ENCODE data around the gene SLC22A2. TPM values are rescaled to one million over a fixed set of nuclear protein-coding genes. Genes with fewer than 3 reads are reported as not detected.

The SLC22A2 gene
- total RNA-seq, 4 donors from 2014 or later, result not detected

DNA sequence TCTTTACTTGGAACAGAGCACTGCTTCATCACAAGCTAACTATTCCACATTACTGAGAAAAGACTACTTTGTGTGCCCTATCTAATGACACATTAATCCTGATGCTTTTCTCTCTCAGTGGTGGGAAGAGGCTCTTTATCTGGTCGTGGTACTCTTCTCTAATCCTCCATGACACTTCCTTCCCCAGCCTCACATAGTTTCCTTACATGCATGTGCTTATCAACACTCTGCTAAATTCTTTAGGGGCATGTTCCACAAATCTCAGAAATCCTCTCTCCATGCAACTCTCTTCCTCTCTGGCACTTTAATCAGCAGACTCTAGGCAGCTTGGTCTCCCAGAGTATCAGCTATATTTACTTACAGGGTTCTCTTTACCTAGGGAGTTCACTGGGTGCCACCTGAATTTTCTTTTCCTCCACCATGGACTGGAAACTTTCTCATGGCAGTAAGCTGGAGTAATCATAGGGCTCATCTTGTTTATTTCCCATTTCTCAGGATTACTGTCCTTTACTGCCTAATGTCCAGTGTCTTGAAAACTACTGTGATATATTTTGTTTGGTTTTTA, 27.0 kb upstream of the SLC22A2 start:
- no peak overlapping the region for H3K4me3 ChIP-seq (replicated peaks in 1 of 3)
- WGBS, 2 donors, result 3 to 18% methylated on average over 1 of the region's 1 CpG
- no peaks in the 10 kb centered on the region for H3K36me3 ChIP-seq
- no peaks in the 10 kb centered on the region for H3K27me3 ChIP-seq
- H3K9me3 ChIP-seq, result no peaks in the 10 kb centered on the region
- H3K27ac ChIP-seq, result no peak overlapping the region
- intact Hi-C loops (cut with DNase I), result no loop called here
- TF ChIP-seq, protein P1, sequence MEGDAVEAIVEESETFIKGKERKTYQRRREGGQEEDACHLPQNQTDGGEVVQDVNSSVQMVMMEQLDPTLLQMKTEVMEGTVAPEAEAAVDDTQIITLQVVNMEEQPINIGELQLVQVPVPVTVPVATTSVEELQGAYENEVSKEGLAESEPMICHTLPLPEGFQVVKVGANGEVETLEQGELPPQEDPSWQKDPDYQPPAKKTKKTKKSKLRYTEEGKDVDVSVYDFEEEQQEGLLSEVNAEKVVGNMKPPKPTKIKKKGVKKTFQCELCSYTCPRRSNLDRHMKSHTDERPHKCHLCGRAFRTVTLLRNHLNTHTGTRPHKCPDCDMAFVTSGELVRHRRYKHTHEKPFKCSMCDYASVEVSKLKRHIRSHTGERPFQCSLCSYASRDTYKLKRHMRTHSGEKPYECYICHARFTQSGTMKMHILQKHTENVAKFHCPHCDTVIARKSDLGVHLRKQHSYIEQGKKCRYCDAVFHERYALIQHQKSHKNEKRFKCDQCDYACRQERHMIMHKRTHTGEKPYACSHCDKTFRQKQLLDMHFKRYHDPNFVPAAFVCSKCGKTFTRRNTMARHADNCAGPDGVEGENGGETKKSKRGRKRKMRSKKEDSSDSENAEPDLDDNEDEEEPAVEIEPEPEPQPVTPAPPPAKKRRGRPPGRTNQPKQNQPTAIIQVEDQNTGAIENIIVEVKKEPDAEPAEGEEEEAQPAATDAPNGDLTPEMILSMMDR (IDR thresholded peaks at IDR 0.05), result no peak
- TF ChIP-seq POLR2A (IDR thresholded peaks at IDR 0.05), result no peak
- DNase-seq, result no peak
- no peaks in the 10 kb centered on the region for H3K4me1 ChIP-seq

DNA sequence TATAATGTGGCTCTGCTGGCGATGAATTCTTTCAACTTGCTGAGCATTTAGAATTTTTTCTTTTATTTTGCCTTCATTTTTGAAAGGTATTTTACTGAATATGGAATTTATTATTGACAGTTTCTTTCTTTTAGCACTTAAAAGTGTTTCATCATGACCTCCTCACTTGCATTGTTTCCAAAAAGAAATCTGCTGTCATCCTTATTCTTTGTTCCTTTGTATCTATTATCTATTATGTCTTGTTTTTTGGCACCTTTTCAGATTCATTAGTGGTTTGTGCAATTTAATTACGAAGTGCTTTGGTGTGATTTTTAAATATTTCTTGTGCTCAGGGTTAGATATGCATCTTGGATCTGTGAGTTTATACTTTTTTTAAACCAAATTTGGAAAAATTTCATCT, 26.0 kb upstream of the SLC22A2 start:
- Histone ChIP-seq H3K9me3 (no peaks in the 10 kb centered on the region), H3K36me3 (no peaks in the 10 kb centered on the region), H3K4me1 (no peaks in the 10 kb centered on the region), H3K4me3 (replicated peaks in 1 of 3) (no peak overlapping the region), H3K27ac (no peak overlapping the region), H3K27me3 (no peaks in the 10 kb centered on the region)
- WGBS, 2 donors, result 93 to 95% methylated on average over 2 of the region's 2 CpGs
- TF ChIP-seq, protein P1 (IDR thresholded peaks at IDR 0.05), result no peak
- no peak for TF ChIP-seq POLR2A (IDR thresholded peaks at IDR 0.05)
- DNase-seq, result no peak
- intact Hi-C loops (cut with DNase I), result no loop called here

DNA sequence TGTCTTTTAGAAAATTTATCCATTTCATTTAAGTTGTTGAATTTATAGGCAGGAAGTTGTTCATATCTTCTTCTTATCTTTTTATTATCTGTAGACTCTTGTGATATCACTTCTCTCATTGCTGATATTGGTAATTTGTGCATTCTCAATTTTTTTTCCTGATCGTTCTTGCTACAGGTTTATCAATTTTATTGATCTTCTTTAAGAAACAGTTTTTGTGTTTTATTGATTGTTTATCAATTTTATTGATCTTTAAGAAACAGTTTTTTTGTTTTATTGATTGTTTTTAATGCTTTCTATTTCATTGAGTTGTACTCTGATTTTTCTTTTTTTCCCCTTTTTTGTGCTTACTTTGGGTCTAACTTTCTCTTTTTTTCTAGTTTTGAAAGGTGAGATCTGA, 23.8 kb upstream of the SLC22A2 start:
- 43 to 88% methylated on average over 1 of the region's 1 CpG for WGBS, 2 donors
- intact Hi-C loops (cut with DNase I), result no loop called here
- no peaks in the 10 kb centered on the region for H3K9me3 ChIP-seq

DNA sequence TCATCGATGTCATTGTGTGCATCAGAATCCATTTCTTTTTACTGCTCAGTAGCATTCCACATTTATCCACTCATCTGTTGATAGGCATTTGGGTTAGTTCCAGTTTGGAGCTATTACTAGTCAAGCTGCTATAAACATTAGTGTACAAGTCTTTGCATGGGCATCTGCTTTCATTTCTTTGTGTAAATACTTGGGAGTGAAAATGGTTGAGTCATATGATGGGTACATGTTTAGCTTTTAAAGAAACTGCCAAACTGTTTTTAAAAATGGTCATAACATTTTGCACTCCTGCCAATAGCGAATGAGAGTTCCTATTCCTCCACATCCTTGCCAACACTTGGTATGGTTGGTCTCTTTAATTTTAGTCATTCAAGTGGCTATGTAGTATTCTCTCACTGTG, 21.2 kb upstream of the SLC22A2 start:
- WGBS, 2 donors, result 70 to 98% methylated on average over 2 of the region's 2 CpGs
- H3K27me3 ChIP-seq, result no peaks in the 10 kb centered on the region
- no peak overlapping the region for H3K4me3 ChIP-seq (replicated peaks in 1 of 3)
- H3K9me3 ChIP-seq, result no peaks in the 10 kb centered on the region
- TF ChIP-seq POLR2A (IDR thresholded peaks at IDR 0.05), result no peak
- TF ChIP-seq, protein P1 (IDR thresholded peaks at IDR 0.05), result no peak
- H3K36me3 ChIP-seq, result no peaks in the 10 kb centered on the region
- no peak for DNase-seq
- intact Hi-C loops (cut with DNase I), result no loop called here
- no peak overlapping the region for H3K27ac ChIP-seq
- H3K4me1 ChIP-seq, result no peaks in the 10 kb centered on the region

More for the DNA sequence above, 23.8 kb upstream of the SLC22A2 start:
- no peaks in the 10 kb centered on the region for H3K36me3 ChIP-seq
- no peaks in the 10 kb centered on the region for H3K27me3 ChIP-seq
- DNase-seq, result no peak
- H3K27ac ChIP-seq, result no peak overlapping the region
- H3K4me3 ChIP-seq (replicated peaks in 1 of 3), result no peak overlapping the region
- no peaks in the 10 kb centered on the region for H3K4me1 ChIP-seq
- no peak for TF ChIP-seq POLR2A (IDR thresholded peaks at IDR 0.05)
- TF ChIP-seq, protein P1 (IDR thresholded peaks at IDR 0.05), result no peak

DNA sequence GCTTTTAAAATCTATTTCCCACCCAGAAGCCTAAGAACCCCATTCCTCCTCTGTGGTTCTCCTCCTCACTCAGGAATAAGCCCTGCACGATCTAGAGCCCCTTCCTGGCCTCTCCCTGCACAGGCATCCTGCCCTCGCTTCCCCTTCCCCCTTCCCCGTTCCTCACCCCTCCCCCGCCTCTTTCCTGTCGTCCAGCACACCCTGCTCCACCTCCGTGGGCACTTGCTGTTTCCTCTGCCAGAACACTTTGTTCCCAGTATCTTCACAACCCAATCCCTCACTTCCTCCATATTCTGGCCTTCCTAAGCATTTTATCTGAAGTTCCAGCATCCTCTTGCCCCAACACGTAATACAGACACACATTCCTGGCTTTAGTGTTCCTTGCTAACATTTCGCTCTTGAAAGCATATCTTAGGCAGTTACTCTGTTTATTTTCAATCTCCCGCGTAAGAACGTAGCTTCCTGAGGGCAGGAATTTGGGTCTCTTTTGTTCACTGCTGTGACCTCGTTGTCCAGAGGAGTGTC, 20.2 kb upstream of the SLC22A2 start:
- intact Hi-C loops (cut with DNase I), result no loop called here
- H3K27ac ChIP-seq, result no peak overlapping the region
- H3K27me3 ChIP-seq, result no peaks in the 10 kb centered on the region
- TF ChIP-seq POLR2A (IDR thresholded peaks at IDR 0.05), result no peak
- TF ChIP-seq, protein P1 (IDR thresholded peaks at IDR 0.05), result no peak
- no peaks in the 10 kb centered on the region for H3K36me3 ChIP-seq
- H3K4me1 ChIP-seq, result no peaks in the 10 kb centered on the region
- DNase-seq, result no peak
- no peak overlapping the region for H3K4me3 ChIP-seq (replicated peaks in 1 of 3)
- no peaks in the 10 kb centered on the region for H3K9me3 ChIP-seq
- 79% methylated on average over 12 of the region's 12 CpGs for whole genome bisulfite sequencing, 2 donors
